H9 (cell line): ENCODE data around the gene CELA2A. TPM values are rescaled to one million over a fixed set of nuclear protein-coding genes. Genes with fewer than 3 reads are reported as not detected.

Experiments used
- DNase-seq: peaks from one replicate; pipeline ENCODE4 v3.0.0-alpha.2; 2017
- H2AFZ ChIP-seq: one replicate; pipeline ENCODE4 v1.6.1; 2013; ENCODE audit warnings: mild to moderate bottlenecking, low read length, control low read depth, moderate library complexity
- H2AK5ac ChIP-seq: 2 replicates; pipeline ENCODE4 v1.6.1; 2013; ENCODE audit warnings: low read length, control low read depth, mixed read lengths; ENCODE audit not compliant: insufficient read length
- H2BK120ac ChIP-seq: one replicate; pipeline ENCODE4 v1.6.1; 2013; ENCODE audit warnings: low read depth, mild to moderate bottlenecking, low read length, control low read depth, inconsistent platforms; ENCODE audit not compliant: poor library complexity, severe bottlenecking
- H2BK12ac ChIP-seq: 2 replicates; pipeline ENCODE4 v1.6.1; 2013; ENCODE audit warnings: low read length, control low read depth, mixed read lengths, low read depth; ENCODE audit not compliant: insufficient read length
- H2BK15ac ChIP-seq: 2 replicates; pipeline ENCODE4 v1.6.1; 2013; ENCODE audit warnings: low read depth, low read length, control low read depth
- H2BK20ac ChIP-seq: one replicate; pipeline ENCODE4 v1.6.1; 2013; ENCODE audit warnings: low read depth, mild to moderate bottlenecking, low read length, control low read depth, inconsistent platforms; ENCODE audit not compliant: poor library complexity, severe bottlenecking
- H2BK5ac ChIP-seq: 2 replicates; pipeline ENCODE4 v1.6.1; 2013; ENCODE audit warnings: low read length, control low read depth, mixed read lengths; ENCODE audit not compliant: insufficient read length
- H3K14ac ChIP-seq: 2 replicates; pipeline ENCODE4 v1.6.1; 2013; ENCODE audit warnings: low read length, control low read depth; ENCODE audit not compliant: insufficient read depth
- H3K18ac ChIP-seq: 2 replicates; pipeline ENCODE4 v1.6.1; 2013; ENCODE audit warnings: low read depth, mild to moderate bottlenecking, mixed read lengths, low read length, control low read depth; ENCODE audit not compliant: insufficient read length
- H3K23ac ChIP-seq: 2 replicates; pipeline ENCODE4 v1.6.1; 2013; ENCODE audit warnings: low read length, control low read depth, mixed read lengths, low read depth; ENCODE audit not compliant: insufficient read length
- H3K23me2 ChIP-seq: 2 replicates; pipeline ENCODE4 v1.6.1; 2013; ENCODE audit warnings: low read depth, mild to moderate bottlenecking, mixed read lengths, low read length, control low read depth; ENCODE audit not compliant: insufficient read length, poor library complexity, severe bottlenecking
- H3K27ac ChIP-seq: 2 replicates; pipeline ENCODE4 v1.5.1; 2013; ENCODE audit warnings: low read length, control low read depth, mixed read lengths, low read depth; ENCODE audit not compliant: insufficient read length
- H3K27me3 ChIP-seq: 2 replicates; pipeline ENCODE4 v1.6.1; 2013; ENCODE audit warnings: low read length, control low read depth, inconsistent platforms; ENCODE audit not compliant: insufficient read depth
- H3K4ac ChIP-seq: 2 replicates; pipeline ENCODE4 v1.6.1; 2013; ENCODE audit warnings: low read depth, mild to moderate bottlenecking, control low read depth, inconsistent platforms, low read length, moderate library complexity
- H3K4me1 ChIP-seq: 2 replicates; pipeline ENCODE4 v1.6.1; 2013; ENCODE audit warnings: low read length, control low read depth, inconsistent platforms; ENCODE audit not compliant: insufficient read depth
- H3K4me2 ChIP-seq: 2 replicates; pipeline ENCODE4 v1.6.1; 2013; ENCODE audit warnings: low read length, control low read depth, mixed read lengths; ENCODE audit not compliant: insufficient read length, insufficient read depth
- H3K56ac ChIP-seq: 2 replicates; pipeline ENCODE4 v1.6.1; 2013; ENCODE audit warnings: low read depth, mild to moderate bottlenecking, mixed read lengths, low read length, control low read depth; ENCODE audit not compliant: insufficient read length
- H3K79me1 ChIP-seq: 2 replicates; pipeline ENCODE4 v1.6.1; 2013; ENCODE audit warnings: low read depth, mild to moderate bottlenecking, moderate library complexity, low read length, control low read depth, inconsistent platforms; ENCODE audit not compliant: insufficient read depth, poor library complexity, severe bottlenecking
- H3K79me2 ChIP-seq: 2 replicates; pipeline ENCODE4 v1.6.1; 2013; ENCODE audit warnings: low read length, control low read depth, inconsistent platforms; ENCODE audit not compliant: insufficient read depth
- H3K9ac ChIP-seq: 2 replicates; pipeline ENCODE4 v1.6.1; 2013; ENCODE audit warnings: low read length, control low read depth, mixed read lengths; ENCODE audit not compliant: insufficient read length; ENCODE audit errors: extremely low read depth
- H3K9me3 ChIP-seq: one replicate; pipeline ENCODE4 v1.6.1; 2013; ENCODE audit warnings: low read depth, low read length, inconsistent platforms; ENCODE audit not compliant: control insufficient read depth
- H3T11ph ChIP-seq: one replicate; pipeline ENCODE4 v1.6.1; 2013; ENCODE audit warnings: mild to moderate bottlenecking, low read length, control low read depth, inconsistent platforms
- H4K20me1 ChIP-seq: one replicate; pipeline ENCODE4 v1.6.1; 2013; ENCODE audit not compliant: control insufficient read depth, insufficient read length, insufficient read depth
- H4K5ac ChIP-seq: 2 replicates; pipeline ENCODE4 v1.6.1; 2013; ENCODE audit warnings: low read depth, mild to moderate bottlenecking, mixed read lengths, low read length, control low read depth; ENCODE audit not compliant: insufficient read length
- H4K8ac ChIP-seq: replicated peaks from 2 replicates; pipeline ENCODE4 v1.6.1; 2013; ENCODE audit warnings: low read length, control low read depth, mixed read lengths, low read depth; ENCODE audit not compliant: insufficient read length
- H4K91ac ChIP-seq: 2 replicates; pipeline ENCODE4 v1.6.1; 2013; ENCODE audit warnings: low read depth, mild to moderate bottlenecking, moderate library complexity, mixed read lengths, low read length, control low read depth; ENCODE audit not compliant: insufficient read length
- H3K27ac Mint-ChIP-seq, 3 experiments: 2 replicates in 2 of 3; 3 replicates in 1 of 3; pipeline ENCODE4 v1.8.0; 2020 to 2021; ENCODE audit warnings: mixed read lengths in 3 of 3, mild to moderate bottlenecking in 1 of 3, moderate library complexity in 1 of 3
- H3K27me3 Mint-ChIP-seq: 2 replicates; pipeline ENCODE4 v1.8.0; 2021; ENCODE audit warnings: low read depth, mild to moderate bottlenecking, moderate library complexity, mixed read lengths
- H3K36me3 Mint-ChIP-seq, 3 experiments: 2 replicates in 2 of 3; 3 replicates in 1 of 3; pipeline ENCODE4 v1.8.0; 2020 to 2021; ENCODE audit warnings: low read depth in 3 of 3, mixed read lengths in 3 of 3; ENCODE audit not compliant: insufficient read depth in 1 of 3
- H3K4me1 Mint-ChIP-seq, 2 experiments: 2 replicates each; pipeline ENCODE4 v1.8.0; 2020; ENCODE audit warnings: mixed read lengths in 2 of 2
- H3K4me3 Mint-ChIP-seq, 2 experiments: 2 replicates in 1 of 2; 3 replicates in 1 of 2; pipeline ENCODE4 v1.8.0; 2020 to 2021; ENCODE audit warnings: mild to moderate bottlenecking in 2 of 2, mixed read lengths in 2 of 2, moderate library complexity in 1 of 2
- H3K9me3 Mint-ChIP-seq, 2 experiments: 2 replicates in 1 of 2; 3 replicates in 1 of 2; pipeline ENCODE4 v1.8.0; 2020; ENCODE audit warnings: mild to moderate bottlenecking in 2 of 2, mixed read lengths in 2 of 2, moderate library complexity in 1 of 2
- CTCF ChIP-seq: fragments of 200-600 bp; sonication (generic); conservative IDR thresholded peaks from 3 replicates; pipeline ENCODE4 v1.8.0; 2021; ENCODE audit warnings: antibody characterized with exemption, mild to moderate bottlenecking
- WGBS: extraction: QIAGEN DNeasy Blood & Tissue Kit; methylation state at CpG from one replicate; pipeline ENCODE4 v1.1.7; 2013; ENCODE audit warnings: missing lambda C conversion rate, low lambda C conversion rate, mixed read lengths; ENCODE audit not compliant: insufficient read length; ENCODE audit errors: extremely low coverage; 5-methylcytosine and 5-hydroxymethylcytosine counted together
- total RNA-seq: library from RNA; stranded (reverse); gene quantifications from 2 replicates; pipeline ENCODE4 v1.2.1, GENCODE V29; 2021

The CELA2A gene
- total RNA-seq, 1 experiment from 2014 or later = not detected

GRCh38 chr1:15444468-15445389, 11.8 kb upstream of the CELA2A start:
- H3K27ac ChIP-seq = no peak overlapping the region
- no peaks in the 10 kb centered on the region; a peak in 1 of 5 replicates for H3K9me3 Mint-ChIP-seq
- WGBS = no CpG with 5 or more reads among the region's 17 CpGs

More at GRCh38 chr1:15444468-15445389, 11.8 kb upstream of the CELA2A start:
- H4K20me1 ChIP-seq = no peaks in the 10 kb centered on the region
- H3K27ac Mint-ChIP-seq = no peak overlapping the region; a peak in 1 of 7 replicates
- DNase-seq = no peak
- H3K79me1 ChIP-seq = no peaks in the 10 kb centered on the region
- H3K23me2 ChIP-seq = no peaks in the 10 kb centered on the region
- no peak overlapping the region for H4K5ac ChIP-seq
- H3K4me1 Mint-ChIP-seq = no peaks in the 10 kb centered on the region
- H3K9ac ChIP-seq = no peak overlapping the region
- no peak overlapping the region for H3T11ph ChIP-seq
- no peaks in the 10 kb centered on the region for H3K4me1 ChIP-seq
- TF ChIP-seq CTCF = no peak
- H3K4me2 ChIP-seq = no peak overlapping the region
- H2BK15ac ChIP-seq = no peak overlapping the region
- no peak overlapping the region for H2BK120ac ChIP-seq
- H2BK5ac ChIP-seq = no peak overlapping the region
- no peaks in the 10 kb centered on the region for H3K27me3 ChIP-seq
- no peak overlapping the region for H3K14ac ChIP-seq
- H2BK12ac ChIP-seq = no peak overlapping the region
- no peak overlapping the region for H2AFZ ChIP-seq
- no peak overlapping the region for H2AK5ac ChIP-seq
- no peaks in the 10 kb centered on the region for H3K36me3 Mint-ChIP-seq
- no peak overlapping the region for H4K91ac ChIP-seq
- H3K4ac ChIP-seq = no peak overlapping the region
- no peak overlapping the region for H2BK20ac ChIP-seq
- H3K23ac ChIP-seq = no peak overlapping the region
- H3K18ac ChIP-seq = no peak overlapping the region
- no peak overlapping the region for H4K8ac ChIP-seq
- H3K79me2 ChIP-seq = no peaks in the 10 kb centered on the region
- no peak overlapping the region for H3K56ac ChIP-seq
- no peaks in the 10 kb centered on the region for H3K9me3 ChIP-seq
- H3K27me3 Mint-ChIP-seq = peaks cover 6% of the 10 kb centered on the region
- H3K4me3 Mint-ChIP-seq = no peak overlapping the region
